DMS53 (cell line): ENCODE results near the gene COL21A1.
A peak's percentile ranks its signal among the peaks of the same experiment; 100 is the strongest.
"Not testable (repeated sequence)": the region's sequence is repeated elsewhere in the genome, so short reads cannot be mapped to it uniquely, and the experiment has no call there.

ENCODE experiments used
- DNase-seq: peaks from one replicate; lab custom pipeline; 2025; lab: John Stamatoyannopoulos, UW

Gene COL21A1

GRCh38 chr6:56246881-56247653, at the start of gene COL21A1:
TSS of gene COL21A1 (minus strand) at chr6:56247580. CDS start at chr6:56182618, 64,962 bp downstream.
- peak; percentile 91 for DNase-seq

GRCh38 chr6:56293781-56294180, 46.4 kb upstream of the COL21A1 start:
- DNase-seq: no peak

- peak; percentile 90 for DNase-seq
Observed at GRCh38 chr6:56292505-56293181, 45.3 kb upstream of the COL21A1 start.

- DNase-seq: peak; percentile 5
Observed at GRCh38 chr6:56291302-56291917, 44.0 kb upstream of the COL21A1 start.

- no peak for DNase-seq
Observed at GRCh38 chr6:56289721-56290120, 42.3 kb upstream of the COL21A1 start.

GRCh38 chr6:56288347-56288746, 41.0 kb upstream of the COL21A1 start:
- peak; percentile 92 for DNase-seq

GRCh38 chr6:56282391-56282790, 35.0 kb upstream of the COL21A1 start:
- DNase-seq: no peak

GRCh38 chr6:56280126-56280525, 32.7 kb upstream of the COL21A1 start:
- no peak for DNase-seq

- DNase-seq: peak; percentile 81
Observed at GRCh38 chr6:56279331-56280080, 32.1 kb upstream of the COL21A1 start.

GRCh38 chr6:56278171-56278591, 30.8 kb upstream of the COL21A1 start:
- no peak for DNase-seq

- no peak for DNase-seq
Observed at GRCh38 chr6:56270812-56271441, 23.5 kb upstream of the COL21A1 start.

- DNase-seq: no peak
Observed at GRCh38 chr6:56268266-56268665, 20.9 kb upstream of the COL21A1 start.

GRCh38 chr6:56266011-56266410, 18.6 kb upstream of the COL21A1 start:
- no peak for DNase-seq

- DNase-seq: no peak
Observed at GRCh38 chr6:56263596-56264315, 16.4 kb upstream of the COL21A1 start.

- not testable (repeated sequence) for DNase-seq
Observed at GRCh38 chr6:56260593-56260992, 13.2 kb upstream of the COL21A1 start.

- peak; percentile 76 for DNase-seq
Observed at GRCh38 chr6:56259234-56260077, 12.1 kb upstream of the COL21A1 start.

GRCh38 chr6:56255349-56255748, 8.0 kb upstream of the COL21A1 start:
- DNase-seq: no peak

GRCh38 chr6:56250266-56250665, 2.9 kb upstream of the COL21A1 start:
- peak; percentile 24 for DNase-seq

GRCh38 chr6:56247654-56248122, 308 bp upstream of the COL21A1 start:
- no peak for DNase-seq

- DNase-seq: peak; percentile 70
Observed at GRCh38 chr6:56246541-56246880, 869 bp downstream of the COL21A1 start.
